Measurements from ENCODE around the gene IAPP.

DNA sequence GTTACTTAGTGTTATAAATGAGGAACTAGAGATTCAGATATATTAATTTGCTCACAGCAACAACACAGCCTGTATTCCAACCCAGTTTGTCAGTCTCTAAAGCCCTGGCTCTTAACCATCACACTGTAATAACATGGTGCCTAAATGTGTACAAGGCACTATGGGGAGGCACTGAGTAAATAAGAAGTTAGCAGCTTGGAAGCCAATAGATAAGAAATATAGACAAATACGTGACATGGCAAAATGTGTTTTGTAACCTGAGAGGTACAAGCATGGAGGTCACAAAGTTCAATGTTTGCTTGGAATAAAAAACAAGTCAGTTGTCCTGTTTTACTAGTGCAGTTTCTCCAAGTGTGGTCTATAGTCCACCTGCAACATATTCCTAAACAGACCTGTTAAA is 21.7 kb upstream of the IAPP start:
- TF ChIP-seq, protein P1, sequence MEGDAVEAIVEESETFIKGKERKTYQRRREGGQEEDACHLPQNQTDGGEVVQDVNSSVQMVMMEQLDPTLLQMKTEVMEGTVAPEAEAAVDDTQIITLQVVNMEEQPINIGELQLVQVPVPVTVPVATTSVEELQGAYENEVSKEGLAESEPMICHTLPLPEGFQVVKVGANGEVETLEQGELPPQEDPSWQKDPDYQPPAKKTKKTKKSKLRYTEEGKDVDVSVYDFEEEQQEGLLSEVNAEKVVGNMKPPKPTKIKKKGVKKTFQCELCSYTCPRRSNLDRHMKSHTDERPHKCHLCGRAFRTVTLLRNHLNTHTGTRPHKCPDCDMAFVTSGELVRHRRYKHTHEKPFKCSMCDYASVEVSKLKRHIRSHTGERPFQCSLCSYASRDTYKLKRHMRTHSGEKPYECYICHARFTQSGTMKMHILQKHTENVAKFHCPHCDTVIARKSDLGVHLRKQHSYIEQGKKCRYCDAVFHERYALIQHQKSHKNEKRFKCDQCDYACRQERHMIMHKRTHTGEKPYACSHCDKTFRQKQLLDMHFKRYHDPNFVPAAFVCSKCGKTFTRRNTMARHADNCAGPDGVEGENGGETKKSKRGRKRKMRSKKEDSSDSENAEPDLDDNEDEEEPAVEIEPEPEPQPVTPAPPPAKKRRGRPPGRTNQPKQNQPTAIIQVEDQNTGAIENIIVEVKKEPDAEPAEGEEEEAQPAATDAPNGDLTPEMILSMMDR (IDR thresholded peaks at IDR 0.05): no peak
- no peak for TF ChIP-seq POLR2A (IDR thresholded peaks at IDR 0.05)
